ENCODE results near the gene MGA. TPM values are rescaled to one million over a fixed set of nuclear protein-coding genes. Genes with fewer than 3 reads are reported as not detected.

The MGA gene
- polyA plus RNA-seq, 1 donor (not counting 4 experiments of a cell fraction or from before 2014, with no cell fraction given), result 6.3 TPM

DNA sequence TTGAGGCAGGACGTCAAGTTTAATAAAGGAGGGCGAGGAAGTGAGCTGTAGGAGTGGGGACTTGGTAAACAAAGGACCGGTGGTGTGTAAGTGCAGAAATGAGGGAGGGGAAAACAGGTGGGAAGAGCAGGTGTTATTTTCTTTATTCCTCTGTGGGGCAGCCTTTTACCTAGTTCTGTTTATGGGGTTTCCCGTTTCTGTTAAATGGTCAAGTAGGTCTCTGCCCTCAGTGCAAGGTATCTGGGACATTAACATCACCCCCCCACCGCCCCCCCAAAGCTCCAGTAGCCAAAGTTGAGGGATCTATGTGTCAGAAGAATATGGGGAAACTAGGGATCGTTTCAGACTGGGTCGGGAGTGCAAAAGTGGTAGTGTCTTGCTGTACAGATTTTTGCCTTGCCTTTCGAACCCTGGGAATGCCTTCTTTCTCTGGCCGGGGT is 893 bp downstream of the MGA start:
- H3K9me3 ChIP-seq (ENCODE audit: control insufficient read depth, low read depth, low read length), result no peaks in the 10 kb centered on the region
- peaks cover 13% of the 10 kb centered on the region for H3K27me3 ChIP-seq (ENCODE audit: control insufficient read depth, extremely low read depth, insufficient read depth, low read length)
- peaks cover 21% of the 10 kb centered on the region for H3K4me1 ChIP-seq (ENCODE audit: control insufficient read depth, extremely low read depth, insufficient read depth, low read length)
- H3K27ac ChIP-seq (ENCODE audit: control insufficient read depth, insufficient read depth, low read length), result no peak overlapping the region
- no peak for TF ChIP-seq EZH2 (IDR thresholded peaks at IDR 0.05; ENCODE audit: low read length)
- TF ChIP-seq, protein P1, sequence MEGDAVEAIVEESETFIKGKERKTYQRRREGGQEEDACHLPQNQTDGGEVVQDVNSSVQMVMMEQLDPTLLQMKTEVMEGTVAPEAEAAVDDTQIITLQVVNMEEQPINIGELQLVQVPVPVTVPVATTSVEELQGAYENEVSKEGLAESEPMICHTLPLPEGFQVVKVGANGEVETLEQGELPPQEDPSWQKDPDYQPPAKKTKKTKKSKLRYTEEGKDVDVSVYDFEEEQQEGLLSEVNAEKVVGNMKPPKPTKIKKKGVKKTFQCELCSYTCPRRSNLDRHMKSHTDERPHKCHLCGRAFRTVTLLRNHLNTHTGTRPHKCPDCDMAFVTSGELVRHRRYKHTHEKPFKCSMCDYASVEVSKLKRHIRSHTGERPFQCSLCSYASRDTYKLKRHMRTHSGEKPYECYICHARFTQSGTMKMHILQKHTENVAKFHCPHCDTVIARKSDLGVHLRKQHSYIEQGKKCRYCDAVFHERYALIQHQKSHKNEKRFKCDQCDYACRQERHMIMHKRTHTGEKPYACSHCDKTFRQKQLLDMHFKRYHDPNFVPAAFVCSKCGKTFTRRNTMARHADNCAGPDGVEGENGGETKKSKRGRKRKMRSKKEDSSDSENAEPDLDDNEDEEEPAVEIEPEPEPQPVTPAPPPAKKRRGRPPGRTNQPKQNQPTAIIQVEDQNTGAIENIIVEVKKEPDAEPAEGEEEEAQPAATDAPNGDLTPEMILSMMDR (optimal IDR thresholded peaks at IDR 0.05 in 1 of 3, IDR thresholded peaks at IDR 0.05 in 1 of 3, conservative IDR thresholded peaks at IDR 0.05 in 1 of 3; ENCODE audit: extremely low read depth in 1 of 3, insufficient read depth in 2 of 3, low read length in 3 of 3), result no peak
- no peaks in the 10 kb centered on the region for H4K20me1 ChIP-seq (ENCODE audit: control insufficient read depth, extremely low read depth, insufficient read depth, low read length)
- FAIRE-seq (no peak), DNase-seq (ENCODE audit: low read depth, low spot score) (no peak)
- dilution Hi-C loops (cut with MboI; ENCODE audit: extremely low pct_ligation_motif_present, low sequenced_read_pairs), result no loop called here
- peak overlapping the region; percentile 80 for H2AFZ ChIP-seq (ENCODE audit: control insufficient read depth, low read length)
- peaks cover 34% of the 10 kb centered on the region for H3K79me2 ChIP-seq (ENCODE audit: control insufficient read depth, insufficient read depth, low read length)
- H3K4me2 ChIP-seq (ENCODE audit: control insufficient read depth, extremely low read depth, insufficient read depth, low read depth, low read length), result peak overlapping the region; percentile 94
- peak overlapping the region; percentile 46 for H3K9ac ChIP-seq (ENCODE audit: control insufficient read depth, extremely low read depth, insufficient read depth, low read length)
- no peaks in the 10 kb centered on the region for H3K36me3 ChIP-seq (ENCODE audit: control insufficient read depth in 2 of 2, extremely low read depth in 1 of 2, insufficient read depth in 2 of 2, low read length in 2 of 2)
- no peaks in the 10 kb centered on the region for H3K9me1 ChIP-seq (ENCODE audit: control insufficient read depth, extremely low read depth, insufficient read depth, low read length)
- peak overlapping the region; percentile 46 to 78 (median 64) for H3K4me3 ChIP-seq (ENCODE audit: control insufficient read depth in 2 of 3, extremely low read depth in 1 of 3, insufficient read depth in 2 of 3, low read depth in 1 of 3, low read length in 3 of 3)

DNA sequence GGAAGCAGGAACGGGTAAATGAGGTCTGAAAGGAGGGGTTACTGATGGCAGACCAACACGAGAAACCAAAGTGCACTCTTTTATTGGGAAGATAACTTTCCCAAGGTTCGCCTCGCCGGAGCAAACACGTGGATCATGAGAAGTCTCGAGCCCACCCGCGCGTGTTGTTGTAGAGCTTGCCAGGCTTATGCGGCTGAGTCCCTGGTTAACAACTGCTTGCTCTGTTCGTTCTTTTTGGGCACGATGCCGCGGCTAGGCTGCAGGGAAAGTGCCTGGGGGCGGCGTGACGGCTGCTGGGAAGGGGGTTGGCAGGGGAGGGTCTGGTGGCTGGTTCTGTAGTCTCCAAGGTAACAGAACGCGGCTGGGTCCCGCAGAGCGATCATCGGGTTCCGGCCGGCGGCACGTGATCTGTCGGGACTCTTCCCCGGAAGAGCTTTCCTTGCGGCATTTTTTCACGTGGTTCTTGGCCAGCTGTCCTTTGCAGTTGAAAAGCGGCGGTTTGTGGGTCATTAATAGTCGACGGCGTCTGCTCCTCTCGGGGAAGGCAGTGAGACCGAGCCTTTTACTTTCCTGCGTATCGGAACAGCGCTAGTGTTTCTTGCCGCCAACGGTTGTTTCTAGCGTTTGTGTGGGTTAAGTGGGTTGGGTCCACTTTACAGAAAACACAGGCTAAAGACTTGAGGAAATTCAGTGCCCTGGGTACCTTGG is 1.5 kb downstream of the MGA start:
- Histone ChIP-seq H3K4me2 (ENCODE audit: control insufficient read depth, extremely low read depth, insufficient read depth, low read depth, low read length) (peak overlapping the region; percentile 94), H4K20me1 (ENCODE audit: control insufficient read depth, extremely low read depth, insufficient read depth, low read length) (no peaks in the 10 kb centered on the region), H2AFZ (ENCODE audit: control insufficient read depth, low read length) (peak overlapping the region; percentile 80), H3K4me1 (ENCODE audit: control insufficient read depth, extremely low read depth, insufficient read depth, low read length) (peaks cover 24% of the 10 kb centered on the region), H3K9me1 (ENCODE audit: control insufficient read depth, extremely low read depth, insufficient read depth, low read length) (no peaks in the 10 kb centered on the region), H3K27me3 (ENCODE audit: control insufficient read depth, extremely low read depth, insufficient read depth, low read length) (peaks cover 13% of the 10 kb centered on the region), H3K4me3 (ENCODE audit: control insufficient read depth in 2 of 3, extremely low read depth in 1 of 3, insufficient read depth in 2 of 3, low read depth in 1 of 3, low read length in 3 of 3) (peak overlapping the region; percentile 46 to 78 (median 64)), H3K27ac (ENCODE audit: control insufficient read depth, insufficient read depth, low read length) (peak overlapping the region; percentile 30), H3K36me3 (ENCODE audit: control insufficient read depth in 2 of 2, extremely low read depth in 1 of 2, insufficient read depth in 2 of 2, low read length in 2 of 2) (no peaks in the 10 kb centered on the region), H3K79me2 (ENCODE audit: control insufficient read depth, insufficient read depth, low read length) (peaks cover 34% of the 10 kb centered on the region), H3K9ac (ENCODE audit: control insufficient read depth, extremely low read depth, insufficient read depth, low read length) (peak overlapping the region; percentile 41), H3K9me3 (ENCODE audit: control insufficient read depth, low read depth, low read length) (no peaks in the 10 kb centered on the region)
- DNase-seq (ENCODE audit: low read depth, low spot score) (no peak), FAIRE-seq (no peak)
- dilution Hi-C loops (cut with MboI; ENCODE audit: extremely low pct_ligation_motif_present, low sequenced_read_pairs), result no loop called here
- no peak for TF ChIP-seq EZH2 (IDR thresholded peaks at IDR 0.05; ENCODE audit: low read length)
- TF ChIP-seq, protein P1 (optimal IDR thresholded peaks at IDR 0.05 in 1 of 3, IDR thresholded peaks at IDR 0.05 in 1 of 3, conservative IDR thresholded peaks at IDR 0.05 in 1 of 3; ENCODE audit: extremely low read depth in 1 of 3, insufficient read depth in 2 of 3, low read length in 3 of 3), result no peak

All from keratinocyte (primary cell).